Measurements from ENCODE around the gene SLC47A2. TPM values are rescaled to one million over a fixed set of nuclear protein-coding genes. Genes with fewer than 3 reads are reported as not detected.

Gene SLC47A2
- total and polyA plus RNA-seq, 2 of the 13 experiments (the other 11 are each of a cell fraction or from before 2014, with no cell fraction given), result 0.04 TPM; not detected in 1

DNA sequence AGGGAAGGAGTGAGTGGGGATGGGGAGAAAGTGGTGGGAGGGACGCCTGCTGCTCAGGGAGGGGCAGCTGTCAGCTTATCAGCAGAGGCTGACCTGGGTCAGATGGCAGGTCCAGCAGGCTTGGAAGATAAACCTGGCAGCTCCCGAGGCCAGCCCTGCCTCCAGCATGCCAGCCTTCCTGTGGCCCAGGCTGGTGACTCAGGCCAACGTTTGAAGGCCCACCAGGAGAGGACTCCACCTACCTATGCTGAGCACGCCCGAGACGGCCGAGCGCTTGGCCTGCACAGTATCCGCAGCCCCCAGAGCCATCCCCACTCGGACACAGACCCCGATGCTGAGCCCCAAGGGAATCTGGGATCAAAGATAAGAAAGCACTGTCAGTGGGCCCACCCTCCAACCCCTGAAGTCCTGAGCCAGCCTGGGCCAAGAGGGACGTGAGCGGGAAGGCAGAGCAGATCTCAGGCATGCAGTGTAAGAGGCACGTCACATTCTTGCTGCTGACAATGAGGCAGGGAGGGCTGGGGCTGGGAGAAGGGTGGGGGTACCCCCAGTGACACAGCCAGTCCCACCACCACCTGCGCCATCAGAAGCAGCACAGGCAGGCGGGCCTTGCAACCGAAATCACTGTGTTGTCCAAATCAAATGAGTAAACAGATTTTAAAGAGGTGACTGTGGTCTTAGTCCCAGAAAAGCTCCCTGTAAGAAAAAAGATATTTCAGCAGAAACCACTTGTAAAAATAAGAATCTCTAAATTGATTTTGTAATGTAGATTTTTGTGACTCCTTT, 12.4 kb downstream of the SLC47A2 start (continued):
- TF ChIP-seq ZNF10 (CRISPR knock-in tag; IDR thresholded peaks at IDR 0.05; ENCODE audit: borderline replicate concordance, low read depth) (no peak), KMT2A (CRISPR knock-in tag; IDR thresholded peaks at IDR 0.05) (no peak), ZNF329 (CRISPR knock-in tag; IDR thresholded peaks at IDR 0.05; ENCODE audit: low read depth) (no peak), FLYWCH1 (CRISPR knock-in tag; IDR thresholded peaks at IDR 0.05) (no peak), ZNF468 (CRISPR knock-in tag; IDR thresholded peaks at IDR 0.05) (no peak), NBN (conservative IDR thresholded peaks at IDR 0.05) (no peak), PLRG1 (conservative IDR thresholded peaks at IDR 0.05) (no peak), SRY (CRISPR knock-in tag; IDR thresholded peaks at IDR 0.05) (no peak), ZNF746 (CRISPR knock-in tag; IDR thresholded peaks at IDR 0.05) (no peak), ZNF451 (CRISPR knock-in tag; IDR thresholded peaks at IDR 0.05) (no peak)
- TF ChIP-seq, protein P1, sequence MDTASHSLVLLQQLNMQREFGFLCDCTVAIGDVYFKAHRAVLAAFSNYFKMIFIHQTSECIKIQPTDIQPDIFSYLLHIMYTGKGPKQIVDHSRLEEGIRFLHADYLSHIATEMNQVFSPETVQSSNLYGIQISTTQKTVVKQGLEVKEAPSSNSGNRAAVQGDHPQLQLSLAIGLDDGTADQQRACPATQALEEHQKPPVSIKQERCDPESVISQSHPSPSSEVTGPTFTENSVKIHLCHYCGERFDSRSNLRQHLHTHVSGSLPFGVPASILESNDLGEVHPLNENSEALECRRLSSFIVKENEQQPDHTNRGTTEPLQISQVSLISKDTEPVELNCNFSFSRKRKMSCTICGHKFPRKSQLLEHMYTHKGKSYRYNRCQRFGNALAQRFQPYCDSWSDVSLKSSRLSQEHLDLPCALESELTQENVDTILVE (CRISPR knock-in tag; IDR thresholded peaks at IDR 0.05), result no peak
- TF ChIP-seq, protein P2, sequence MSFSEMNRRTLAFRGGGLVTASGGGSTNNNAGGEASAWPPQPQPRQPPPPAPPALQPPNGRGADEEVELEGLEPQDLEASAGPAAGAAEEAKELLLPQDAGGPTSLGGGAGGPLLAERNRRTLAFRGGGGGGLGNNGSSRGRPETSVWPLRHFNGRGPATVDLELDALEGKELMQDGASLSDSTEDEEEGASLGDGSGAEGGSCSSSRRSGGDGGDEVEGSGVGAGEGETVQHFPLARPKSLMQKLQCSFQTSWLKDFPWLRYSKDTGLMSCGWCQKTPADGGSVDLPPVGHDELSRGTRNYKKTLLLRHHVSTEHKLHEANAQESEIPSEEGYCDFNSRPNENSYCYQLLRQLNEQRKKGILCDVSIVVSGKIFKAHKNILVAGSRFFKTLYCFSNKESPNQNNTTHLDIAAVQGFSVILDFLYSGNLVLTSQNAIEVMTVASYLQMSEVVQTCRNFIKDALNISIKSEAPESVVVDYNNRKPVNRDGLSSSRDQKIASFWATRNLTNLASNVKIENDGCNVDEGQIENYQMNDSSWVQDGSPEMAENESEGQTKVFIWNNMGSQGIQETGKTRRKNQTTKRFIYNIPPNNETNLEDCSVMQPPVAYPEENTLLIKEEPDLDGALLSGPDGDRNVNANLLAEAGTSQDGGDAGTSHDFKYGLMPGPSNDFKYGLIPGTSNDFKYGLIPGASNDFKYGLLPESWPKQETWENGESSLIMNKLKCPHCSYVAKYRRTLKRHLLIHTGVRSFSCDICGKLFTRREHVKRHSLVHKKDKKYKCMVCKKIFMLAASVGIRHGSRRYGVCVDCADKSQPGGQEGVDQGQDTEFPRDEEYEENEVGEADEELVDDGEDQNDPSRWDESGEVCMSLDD (CRISPR knock-in tag; IDR thresholded peaks at IDR 0.05; ENCODE audit: borderline replicate concordance), result no peak
- TF ChIP-seq, protein P3, sequence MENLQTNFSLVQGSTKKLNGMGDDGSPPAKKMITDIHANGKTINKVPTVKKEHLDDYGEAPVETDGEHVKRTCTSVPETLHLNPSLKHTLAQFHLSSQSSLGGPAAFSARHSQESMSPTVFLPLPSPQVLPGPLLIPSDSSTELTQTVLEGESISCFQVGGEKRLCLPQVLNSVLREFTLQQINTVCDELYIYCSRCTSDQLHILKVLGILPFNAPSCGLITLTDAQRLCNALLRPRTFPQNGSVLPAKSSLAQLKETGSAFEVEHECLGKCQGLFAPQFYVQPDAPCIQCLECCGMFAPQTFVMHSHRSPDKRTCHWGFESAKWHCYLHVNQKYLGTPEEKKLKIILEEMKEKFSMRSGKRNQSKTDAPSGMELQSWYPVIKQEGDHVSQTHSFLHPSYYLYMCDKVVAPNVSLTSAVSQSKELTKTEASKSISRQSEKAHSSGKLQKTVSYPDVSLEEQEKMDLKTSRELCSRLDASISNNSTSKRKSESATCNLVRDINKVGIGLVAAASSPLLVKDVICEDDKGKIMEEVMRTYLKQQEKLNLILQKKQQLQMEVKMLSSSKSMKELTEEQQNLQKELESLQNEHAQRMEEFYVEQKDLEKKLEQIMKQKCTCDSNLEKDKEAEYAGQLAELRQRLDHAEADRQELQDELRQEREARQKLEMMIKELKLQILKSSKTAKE (CRISPR knock-in tag; IDR thresholded peaks at IDR 0.05; ENCODE audit: borderline replicate concordance), result no peak
- TF ChIP-seq, protein P4, sequence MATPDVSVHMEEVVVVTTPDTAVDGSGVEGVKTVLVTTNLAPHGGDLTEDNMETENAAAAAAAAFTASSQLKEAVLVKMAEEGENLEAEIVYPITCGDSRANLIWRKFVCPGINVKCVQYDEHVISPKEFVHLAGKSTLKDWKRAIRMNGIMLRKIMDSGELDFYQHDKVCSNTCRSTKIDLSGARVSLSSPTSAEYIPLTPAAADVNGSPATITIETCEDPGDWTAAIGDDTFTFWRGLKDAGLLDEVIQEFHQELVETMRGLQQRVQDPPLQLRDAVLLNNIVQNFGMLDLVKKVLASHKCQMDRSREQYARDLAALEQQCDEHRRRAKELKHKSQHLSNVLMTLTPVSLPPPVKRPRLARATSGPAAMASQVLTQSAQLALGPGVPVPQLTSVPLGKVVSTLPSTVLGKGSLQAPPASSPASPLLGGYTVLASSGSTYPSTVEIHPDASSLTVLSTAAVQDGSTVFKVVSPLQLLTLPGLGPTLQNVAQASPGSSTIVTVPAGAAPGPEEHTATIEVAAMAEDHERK (CRISPR knock-in tag; IDR thresholded peaks at IDR 0.05; ENCODE audit: low read depth), result no peak
- TF ChIP-seq, protein P5, sequence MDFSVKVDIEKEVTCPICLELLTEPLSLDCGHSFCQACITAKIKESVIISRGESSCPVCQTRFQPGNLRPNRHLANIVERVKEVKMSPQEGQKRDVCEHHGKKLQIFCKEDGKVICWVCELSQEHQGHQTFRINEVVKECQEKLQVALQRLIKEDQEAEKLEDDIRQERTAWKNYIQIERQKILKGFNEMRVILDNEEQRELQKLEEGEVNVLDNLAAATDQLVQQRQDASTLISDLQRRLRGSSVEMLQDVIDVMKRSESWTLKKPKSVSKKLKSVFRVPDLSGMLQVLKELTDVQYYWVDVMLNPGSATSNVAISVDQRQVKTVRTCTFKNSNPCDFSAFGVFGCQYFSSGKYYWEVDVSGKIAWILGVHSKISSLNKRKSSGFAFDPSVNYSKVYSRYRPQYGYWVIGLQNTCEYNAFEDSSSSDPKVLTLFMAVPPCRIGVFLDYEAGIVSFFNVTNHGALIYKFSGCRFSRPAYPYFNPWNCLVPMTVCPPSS (IDR thresholded peaks at IDR 0.05), result no peak
- TF ChIP-seq, protein P6, sequence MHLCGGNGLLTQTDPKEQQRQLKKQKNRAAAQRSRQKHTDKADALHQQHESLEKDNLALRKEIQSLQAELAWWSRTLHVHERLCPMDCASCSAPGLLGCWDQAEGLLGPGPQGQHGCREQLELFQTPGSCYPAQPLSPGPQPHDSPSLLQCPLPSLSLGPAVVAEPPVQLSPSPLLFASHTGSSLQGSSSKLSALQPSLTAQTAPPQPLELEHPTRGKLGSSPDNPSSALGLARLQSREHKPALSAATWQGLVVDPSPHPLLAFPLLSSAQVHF (CRISPR knock-in tag; IDR thresholded peaks at IDR 0.05), result no peak
- TF ChIP-seq, protein P7, sequence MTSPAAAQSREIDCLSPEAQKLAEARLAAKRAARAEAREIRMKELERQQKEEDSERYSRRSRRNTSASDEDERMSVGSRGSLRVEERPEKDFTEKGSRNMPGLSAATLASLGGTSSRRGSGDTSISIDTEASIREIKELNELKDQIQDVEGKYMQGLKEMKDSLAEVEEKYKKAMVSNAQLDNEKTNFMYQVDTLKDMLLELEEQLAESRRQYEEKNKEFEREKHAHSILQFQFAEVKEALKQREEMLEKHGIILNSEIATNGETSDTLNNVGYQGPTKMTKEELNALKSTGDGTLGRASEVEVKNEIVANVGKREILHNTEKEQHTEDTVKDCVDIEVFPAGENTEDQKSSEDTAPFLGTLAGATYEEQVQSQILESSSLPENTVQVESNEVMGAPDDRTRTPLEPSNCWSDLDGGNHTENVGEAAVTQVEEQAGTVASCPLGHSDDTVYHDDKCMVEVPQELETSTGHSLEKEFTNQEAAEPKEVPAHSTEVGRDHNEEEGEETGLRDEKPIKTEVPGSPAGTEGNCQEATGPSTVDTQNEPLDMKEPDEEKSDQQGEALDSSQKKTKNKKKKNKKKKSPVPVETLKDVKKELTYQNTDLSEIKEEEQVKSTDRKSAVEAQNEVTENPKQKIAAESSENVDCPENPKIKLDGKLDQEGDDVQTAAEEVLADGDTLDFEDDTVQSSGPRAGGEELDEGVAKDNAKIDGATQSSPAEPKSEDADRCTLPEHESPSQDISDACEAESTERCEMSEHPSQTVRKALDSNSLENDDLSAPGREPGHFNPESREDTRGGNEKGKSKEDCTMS (CRISPR knock-in tag; conservative IDR thresholded peaks at IDR 0.05), result no peak
